H1 (cell line): Measurements from ENCODE around the gene LMAN1L. TPM values are rescaled to one million over a fixed set of nuclear protein-coding genes. Genes with fewer than 3 reads are reported as not detected.

ENCODE experiments used
- CTCF ChIA-PET: fragments of 300-600 bp; sonication (Branson Sonifier 250); formaldehyde crosslinking; loops from one replicate; lab custom pipeline; 2021; ENCODE audit not compliant: partially characterized antibody; lab: Charles Lee
- POLR2A ChIA-PET: fragments of 300-600 bp; sonication (Branson Sonifier 250); formaldehyde crosslinking; loops from one replicate; lab custom pipeline; 2021; ENCODE audit warnings: inconsistent platforms; ENCODE audit not compliant: partially characterized antibody; lab: Charles Lee
- DNase-seq, 2 experiments: peaks; one replicate each; pipeline versions ENCODE4 v3.0.0 to v3.0.0-alpha.2; 2010 to 2022; ENCODE audit warnings: low spot score in 2 of 2, low read depth in 1 of 2, mixed read lengths in 1 of 2
- FAIRE-seq: peaks from 2 replicates; lab custom pipeline; 2011; peaks lifted over from hg19 to GRCh38; lab: Jason Lieb, UNC
- H2AFZ ChIP-seq: 2 replicates; pipeline ENCODE4 v1.8.1; 2012; ENCODE audit warnings: low read length, inconsistent platforms
- H2AK5ac ChIP-seq: 2 replicates; pipeline ENCODE4 v1.6.1; 2013; ENCODE audit warnings: low read depth, low read length
- H2BK120ac ChIP-seq: replicated peaks from 2 replicates; pipeline ENCODE3; 2013; ENCODE audit warnings: low read depth, low read length, inconsistent platforms
- H2BK12ac ChIP-seq: 2 replicates; pipeline ENCODE4 v1.6.1; 2013; ENCODE audit warnings: low read depth, low read length
- H2BK15ac ChIP-seq: 2 replicates; pipeline ENCODE4 v1.6.1; 2013; ENCODE audit warnings: low read length
- H2BK20ac ChIP-seq: 2 replicates; pipeline ENCODE4 v1.6.1; 2013; ENCODE audit warnings: low read length
- H2BK5ac ChIP-seq: 2 replicates; pipeline ENCODE4 v1.6.1; 2013; ENCODE audit warnings: low read depth, low read length
- H3K14ac ChIP-seq: 2 replicates; pipeline ENCODE4 v1.6.1; 2013; ENCODE audit warnings: inconsistent platforms; ENCODE audit not compliant: insufficient read length
- H3K18ac ChIP-seq: 2 replicates; pipeline ENCODE4 v1.6.1; 2013; ENCODE audit warnings: low read length; ENCODE audit errors: extremely low read depth
- H3K23ac ChIP-seq: 2 replicates; pipeline ENCODE4 v1.6.1; 2013; ENCODE audit warnings: inconsistent platforms; ENCODE audit not compliant: insufficient read length
- H3K23me2 ChIP-seq: 2 replicates; pipeline ENCODE4 v1.6.1; 2013; ENCODE audit warnings: low read depth, low read length
- H3K27ac ChIP-seq: 2 replicates; pipeline ENCODE4 v1.6.1; 2011; ENCODE audit warnings: low read depth, low read length, inconsistent platforms
- H3K27me3 ChIP-seq, 4 experiments: replicated peaks in 1 of 4; 1 replicate in 1 of 4; 2 replicates in 3 of 4; pipeline versions ENCODE4 v1.6.1 to v1.8.1; 2011 to 2013; ENCODE audit warnings: low read length in 3 of 4, mild to moderate bottlenecking in 3 of 4, inconsistent platforms in 2 of 4, mixed read lengths in 2 of 4, moderate library complexity in 1 of 4; ENCODE audit not compliant: control insufficient read depth in 3 of 4, insufficient read depth in 3 of 4; ENCODE audit errors: extremely low read depth in 1 of 4
- H3K36me3 ChIP-seq, 4 experiments: 2 replicates each; pipeline versions ENCODE4 v1.6.1 to v1.8.1; 2011 to 2013; ENCODE audit warnings: mild to moderate bottlenecking in 4 of 4, low read length in 3 of 4, moderate library complexity in 2 of 4, control low read depth in 1 of 4, inconsistent platforms in 1 of 4; ENCODE audit not compliant: insufficient read depth in 4 of 4, control insufficient read depth in 2 of 4
- H3K4ac ChIP-seq: replicated peaks from 2 replicates; pipeline ENCODE3; 2013; ENCODE audit warnings: low read length, low read depth, mixed read lengths, inconsistent platforms; ENCODE audit not compliant: insufficient read length
- H3K4me1 ChIP-seq, 4 experiments: replicated peaks in 1 of 4; 1 replicate in 1 of 4; 2 replicates in 3 of 4; pipeline versions ENCODE4 v1.6.1 to v1.8.1; 2011 to 2013; ENCODE audit warnings: low read length in 3 of 4, inconsistent platforms in 2 of 4, mixed read lengths in 1 of 4; ENCODE audit not compliant: insufficient read depth in 4 of 4, control insufficient read depth in 3 of 4
- H3K4me2 ChIP-seq, 2 experiments: 2 replicates each; pipeline versions ENCODE4 v1.6.1 to v1.8.1; 2011 to 2013; ENCODE audit warnings: low read depth in 2 of 2, low read length in 2 of 2, control low read depth in 1 of 2, inconsistent platforms in 1 of 2, mild to moderate bottlenecking in 1 of 2; ENCODE audit not compliant: insufficient read depth in 1 of 2
- H3K4me3 ChIP-seq, 4 experiments: fragments of 200-600, 300-600 bp in 1 of 4; sonication (generic), shearing (Covaris generic), sonication (Bioruptor Twin) in 1 of 4; 2 replicates each; pipeline versions ENCODE4 v1.5.1 to v1.8.1; 2011 to 2016; ENCODE audit warnings: low read length in 4 of 4, low read depth in 3 of 4, control low read depth in 2 of 4, inconsistent platforms in 2 of 4, mild to moderate bottlenecking in 2 of 4, mixed read lengths in 1 of 4, moderate library complexity in 1 of 4; ENCODE audit not compliant: insufficient read depth in 2 of 4; ENCODE audit errors: extremely low read depth in 1 of 4
- H3K56ac ChIP-seq: replicated peaks from 2 replicates; pipeline ENCODE3; 2013; ENCODE audit warnings: low read depth, mild to moderate bottlenecking, mixed read lengths, low read length, inconsistent platforms; ENCODE audit not compliant: insufficient read length
- H3K79me1 ChIP-seq: 2 replicates; pipeline ENCODE4 v1.6.1; 2013; ENCODE audit warnings: low read depth, low read length, control low read depth
- H3K79me2 ChIP-seq, 2 experiments: 2 replicates each; pipeline versions ENCODE4 v1.6.1 to v1.8.1; 2012 to 2013; ENCODE audit warnings: low read length in 2 of 2, mild to moderate bottlenecking in 2 of 2, inconsistent platforms in 1 of 2; ENCODE audit not compliant: insufficient read depth in 2 of 2, control insufficient read depth in 1 of 2
- H3K9ac ChIP-seq, 4 experiments: replicated peaks in 1 of 4; 1 replicate in 1 of 4; 2 replicates in 3 of 4; pipeline versions ENCODE4 v1.6.1 to v1.8.1; 2011 to 2013; ENCODE audit warnings: low read depth in 3 of 4, low read length in 3 of 4, control low read depth in 2 of 4, mild to moderate bottlenecking in 2 of 4, moderate library complexity in 2 of 4, inconsistent platforms in 1 of 4; ENCODE audit errors: extremely low read depth in 1 of 4
- H3K9me3 ChIP-seq, 2 experiments: 2 replicates each; pipeline versions ENCODE4 v1.6.1 to v1.8.1; 2012 to 2013; ENCODE audit warnings: mild to moderate bottlenecking in 2 of 2, moderate library complexity in 2 of 2, control low read depth in 1 of 2, inconsistent platforms in 1 of 2, low read depth in 1 of 2, low read length in 1 of 2, mixed read lengths in 1 of 2; ENCODE audit not compliant: insufficient read depth in 2 of 2
- H4K20me1 ChIP-seq, 2 experiments: replicated peaks in 1 of 2; 2 replicates each; pipeline versions ENCODE3 to v1.8.1; 2011 to 2013; ENCODE audit warnings: inconsistent platforms in 2 of 2, low read length in 2 of 2, mild to moderate bottlenecking in 1 of 2; ENCODE audit not compliant: insufficient read depth in 2 of 2, control insufficient read depth in 1 of 2
- H4K5ac ChIP-seq: 2 replicates; pipeline ENCODE4 v1.6.1; 2013; ENCODE audit warnings: low read length, low read depth, mixed read lengths, inconsistent platforms; ENCODE audit not compliant: insufficient read length
- H4K8ac ChIP-seq: 2 replicates; pipeline ENCODE4 v1.8.0; 2013; ENCODE audit warnings: mild to moderate bottlenecking, moderate library complexity, low read length, inconsistent platforms; ENCODE audit not compliant: insufficient read depth; ENCODE audit errors: extremely low read depth
- H4K91ac ChIP-seq: replicated peaks from 2 replicates; pipeline ENCODE3; 2013; ENCODE audit warnings: low read length, mixed read lengths, inconsistent platforms; ENCODE audit not compliant: insufficient read length
- BRCA1 ChIP-seq: IDR thresholded peaks from 2 replicates; pipeline ENCODE4 v1.6.1; 2012; ENCODE audit warnings: low read depth, low read length, improper control_type of control experiment
- CHD2 ChIP-seq: IDR thresholded peaks from 2 replicates; pipeline ENCODE4 v1.6.1; 2012; ENCODE audit warnings: low read length, improper control_type of control experiment
- EZH2 ChIP-seq: fragments of 200-600 bp; sonication (generic); IDR thresholded peaks from 2 replicates; pipeline ENCODE4 v1.7.1; 2012; ENCODE audit warnings: low read depth, mild to moderate bottlenecking, moderate library complexity, low read length, inconsistent platforms; ENCODE audit not compliant: severe bottlenecking
- FOSL1 ChIP-seq: IDR thresholded peaks from 2 replicates; pipeline ENCODE4 v1.6.1; 2011; ENCODE audit warnings: mild to moderate bottlenecking, low read depth, low read length, moderate library complexity; ENCODE audit not compliant: insufficient read depth
- KDM1A ChIP-seq: fragments of 200-600, 300-600 bp; sonication (generic); IDR thresholded peaks from 2 replicates; pipeline ENCODE4 v1.7.1; 2016; ENCODE audit warnings: mild to moderate bottlenecking, low read length, borderline replicate concordance
- MAX ChIP-seq: IDR thresholded peaks from 2 replicates; pipeline ENCODE4 v1.6.1; 2012; ENCODE audit warnings: inconsistent platforms
- RFX5 ChIP-seq: IDR thresholded peaks from 2 replicates; pipeline ENCODE4 v1.6.1; 2011; ENCODE audit warnings: low read depth, low read length, improper control_type of control experiment, borderline replicate concordance
- RNF2 ChIP-seq: fragments of 200-900, 300-1000 bp; sonication (generic); IDR thresholded peaks from 2 replicates; pipeline ENCODE4 v1.7.1; 2016; ENCODE audit warnings: borderline replicate concordance, low read depth, mild to moderate bottlenecking, antibody characterized with exemption, low read length; ENCODE audit not compliant: poor library complexity, severe bottlenecking; ENCODE audit errors: missing control alignments
- RXRA ChIP-seq: IDR thresholded peaks from 2 replicates; pipeline ENCODE4 v1.6.1; 2011; ENCODE audit warnings: low read depth, mild to moderate bottlenecking, low read length, moderate library complexity; ENCODE audit not compliant: insufficient read depth
- WGBS, 2 experiments: shearing (Covaris generic) in 1 of 2; methylation state at CpG; one replicate each; pipeline versions ENCODE4 v1.1.6 to v1.1.7; 2013 to 2015; ENCODE audit warnings: low lambda C conversion rate in 2 of 2, mixed read lengths in 2 of 2, inconsistent platforms in 1 of 2, low coverage in 1 of 2, missing lambda C conversion rate in 1 of 2; ENCODE audit not compliant: insufficient replicate concordance in 2 of 2, insufficient coverage in 1 of 2, insufficient read length in 1 of 2; ENCODE audit errors: extremely low coverage in 1 of 2, missing lambda C conversion rate in 1 of 2; 5-methylcytosine and 5-hydroxymethylcytosine counted together
- polyA plus RNA-seq, 7 experiments: library from polyadenylated mRNA; depleted of rRNA in 3 of 7; stranded (reverse) in 5 of 7; unstranded in 2 of 7; fragments of >200 nt in 5 of 7; fragments of 200-250 nt in 2 of 7; gene quantifications; 1 replicate in 5 of 7; 2 replicates in 1 of 7; 4 replicates in 1 of 7; pipeline versions ENCODE4 v1.2.1 to v1.2.3, GENCODE V29; 2011 to 2013; ENCODE audit warnings: missing spikeins in 2 of 7, mixed read lengths in 2 of 7
- total RNA-seq: library from RNA; stranded (reverse); fragmentation: NEBNext Ultra II Directional; extraction: Animal tissue kit (Norgen Biotek cat#: 25700); gene quantifications from 2 replicates; pipeline ENCODE4 v1.2.1, GENCODE V29; 2021
- TF ChIP-seq, protein P1 (sequence below), 3 experiments: IDR thresholded peaks; 1 replicate in 2 of 3; 2 replicates in 1 of 3; pipeline versions ENCODE4 v1.5.1 to v1.6.1; 2011; ENCODE audit warnings: low read length in 3 of 3, mild to moderate bottlenecking in 3 of 3, inconsistent platforms in 2 of 3, low read depth in 1 of 3, moderate library complexity in 1 of 3; ENCODE audit not compliant: insufficient read depth in 1 of 3; ENCODE audit errors: control extremely low read depth in 1 of 3

Gene LMAN1L
- total and polyA plus RNA-seq, 2 of the 8 experiments (the other 6 are each of a cell fraction or from before 2014, with no cell fraction given): not detected

DNA sequence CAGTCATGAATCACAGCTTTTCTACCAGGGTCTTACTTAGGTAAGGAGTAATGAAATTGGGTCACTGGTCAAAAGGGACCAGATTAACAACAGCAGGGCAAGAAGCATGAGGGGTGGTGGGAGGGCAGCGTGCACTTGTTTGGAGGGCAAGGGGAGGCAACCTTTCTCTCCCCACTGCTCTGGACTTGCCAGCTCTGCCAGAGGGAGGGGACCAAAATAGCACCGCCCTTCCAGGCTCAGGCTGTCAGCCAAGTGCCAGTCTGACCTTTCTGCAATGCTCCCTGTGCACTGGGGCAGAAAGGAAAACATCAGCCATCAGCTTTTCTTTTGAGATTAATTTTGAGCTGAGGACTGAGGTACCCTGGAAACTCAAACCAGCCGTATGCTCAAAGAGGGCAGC, 34.8 kb downstream of the LMAN1L start:
- Histone ChIP-seq H4K91ac (no peak overlapping the region), H3K36me3 (peaks cover 3 to 23% (median 11%) of the 10 kb centered on the region in 4 experiments; a peak in 6 of 8 replicates), H2AFZ (no peak overlapping the region), H2BK15ac (no peak overlapping the region), H3K23me2 (peaks cover 7% of the 10 kb centered on the region; the same call in 1 of the 2 replicates), H3K23ac (no peak overlapping the region), H3K4me2 (no peak overlapping the region), H4K5ac (no peak overlapping the region), H3K79me2 (no peaks in the 10 kb centered on the region), H3K4me3 (no peak overlapping the region), H3K27ac (no peak overlapping the region), H4K20me1 (peaks cover 0 to 4% of the 10 kb centered on the region in 2 experiments), H2AK5ac (no peak overlapping the region), H3K56ac (no peak overlapping the region), H4K8ac (0 out of 2 replicates have a peak overlapping the region, but pooled peaks have one; percentile 17), H3K14ac (no peak overlapping the region), H3K4me1 (peaks cover 0 to 9% (median 3%) of the 10 kb centered on the region in 4 experiments; a peak in 6 of 7 replicates), H3K27me3 (no peaks in the 10 kb centered on the region), H2BK12ac (no peak overlapping the region), H3K79me1 (no peaks in the 10 kb centered on the region), H3K18ac (no peak overlapping the region), H3K9ac (no peak overlapping the region), H3K9me3 (no peaks in the 10 kb centered on the region), H2BK20ac (no peak overlapping the region), H2BK5ac (no peak overlapping the region), H2BK120ac (no peak overlapping the region), H3K4ac (no peak overlapping the region)
- no peak for DNase-seq
- WGBS, 2 experiments: 89% methylated on average over 3 of the region's 3 CpGs; no CpG with 5 or more reads in 1 of the 2 experiments
- CTCF ChIA-PET: interaction anchor here (1.1 to 3.0 kb wide), 4 partner anchors 10 to 54 kb away, joined by 3 to 18 read pairs (median 4); no protein-coding TSS in a partner anchor
- no peak for FAIRE-seq
- POLR2A ChIA-PET: interaction anchor here (0.9 to 1.6 kb wide), 3 partner anchors 22 to 28 kb away, joined by 3 read pairs; no protein-coding TSS in a partner anchor
- TF ChIP-seq KDM1A: no peak
- no peak for TF ChIP-seq CHD2
- TF ChIP-seq RFX5: no peak
- no peak for TF ChIP-seq BRCA1
- TF ChIP-seq RXRA: no peak
- TF ChIP-seq, protein P1, sequence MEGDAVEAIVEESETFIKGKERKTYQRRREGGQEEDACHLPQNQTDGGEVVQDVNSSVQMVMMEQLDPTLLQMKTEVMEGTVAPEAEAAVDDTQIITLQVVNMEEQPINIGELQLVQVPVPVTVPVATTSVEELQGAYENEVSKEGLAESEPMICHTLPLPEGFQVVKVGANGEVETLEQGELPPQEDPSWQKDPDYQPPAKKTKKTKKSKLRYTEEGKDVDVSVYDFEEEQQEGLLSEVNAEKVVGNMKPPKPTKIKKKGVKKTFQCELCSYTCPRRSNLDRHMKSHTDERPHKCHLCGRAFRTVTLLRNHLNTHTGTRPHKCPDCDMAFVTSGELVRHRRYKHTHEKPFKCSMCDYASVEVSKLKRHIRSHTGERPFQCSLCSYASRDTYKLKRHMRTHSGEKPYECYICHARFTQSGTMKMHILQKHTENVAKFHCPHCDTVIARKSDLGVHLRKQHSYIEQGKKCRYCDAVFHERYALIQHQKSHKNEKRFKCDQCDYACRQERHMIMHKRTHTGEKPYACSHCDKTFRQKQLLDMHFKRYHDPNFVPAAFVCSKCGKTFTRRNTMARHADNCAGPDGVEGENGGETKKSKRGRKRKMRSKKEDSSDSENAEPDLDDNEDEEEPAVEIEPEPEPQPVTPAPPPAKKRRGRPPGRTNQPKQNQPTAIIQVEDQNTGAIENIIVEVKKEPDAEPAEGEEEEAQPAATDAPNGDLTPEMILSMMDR (IDR thresholded peaks at IDR 0.05; ENCODE audit: control extremely low read depth in 1 of 3, insufficient read depth in 1 of 3, low read depth in 1 of 3, low read length in 3 of 3): no peak
- TF ChIP-seq MAX: no peak
- no peak for TF ChIP-seq RNF2
- no peak for TF ChIP-seq FOSL1
- TF ChIP-seq EZH2: no peak
